Stimulated activated CD8-positive, alpha-beta memory T cell treated with anti-CD3 and anti-CD28 coated beads, Interleukin-12 subunit alpha, Interleukin-12 subunit beta, amount 100 ng/mL, for 1 hour (primary cell): ENCODE measurements around the gene AGTPBP1.

ENCODE experiments used
- DNase-seq: peaks from one replicate; pipeline ENCODE4 v3.0.0-alpha.2; 2020; ENCODE audit warnings: low read depth

Gene AGTPBP1

DNA sequence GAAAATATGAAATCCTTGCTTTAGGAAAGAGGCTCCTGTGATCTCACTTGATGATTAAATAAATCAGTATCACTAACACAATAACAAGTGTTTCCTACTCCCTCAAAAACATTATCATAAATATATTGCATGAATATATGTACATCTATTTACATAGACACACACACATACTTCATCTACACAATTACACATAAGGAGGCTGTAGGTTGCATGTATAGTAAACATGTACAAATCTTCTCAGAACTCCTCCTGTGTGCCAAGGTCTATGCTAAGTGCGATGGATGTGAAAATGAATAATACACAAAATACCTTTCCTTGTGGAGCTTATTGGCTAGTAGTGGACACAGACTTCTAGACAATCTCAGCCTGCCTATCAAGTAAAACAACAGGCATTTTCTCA lies 239.9 kb downstream of the AGTPBP1 start:
- no peak for DNase-seq

GRCh38 chr9:85501456-85501855 lies 240.3 kb downstream of the AGTPBP1 start:
- DNase-seq, result no peak
